Panc1 (cell line): ENCODE measurements around the gene IFT122. TPM values are rescaled to one million over a fixed set of nuclear protein-coding genes. Genes with fewer than 3 reads are reported as not detected.
A peak's percentile ranks its signal among the peaks of the same experiment; 100 is the strongest.

Experiments
- ATAC-seq: fragments of 200-7000 bp; cut with Tn5 transposase; 2 replicates; pipeline ENCODE4 v1.9.1; 2020; ENCODE audit warnings: mild to moderate bottlenecking, moderate library complexity
- BruUV-seq: library from RNA; stranded (reverse); fragments of 400-500 nt; replicated peaks from 2 replicates; lab custom pipeline; 2021; lab: Mats Ljungman, UMichigan
- CTCF ChIA-PET: fragments of 300-600 bp; sonication (Branson Sonifier 250); formaldehyde crosslinking; loops from one replicate; lab custom pipeline; 2022; ENCODE audit warnings: antibody characterized with exemption; lab: Charles Lee
- POLR2A ChIA-PET: fragments of 300-600 bp; sonication (Branson Sonifier 250); formaldehyde crosslinking; loops from one replicate; lab custom pipeline; 2022; ENCODE audit warnings: antibody characterized with exemption; lab: Charles Lee
- DNase-seq: peaks from one replicate; pipeline ENCODE4 v3.0.0-alpha.2; 2010; ENCODE audit warnings: low read depth, low spot score
- H3K27ac ChIP-seq: 2 replicates; pipeline ENCODE4 v1.5.1; 2011; ENCODE audit warnings: mild to moderate bottlenecking, low read length, inconsistent platforms
- H3K27me3 ChIP-seq: fragments of 200-500 bp; sonication (Bioruptor generic); 2 replicates; pipeline ENCODE4 v1.6.0; 2014; ENCODE audit warnings: low read length, inconsistent platforms; ENCODE audit not compliant: control insufficient read depth, insufficient read depth
- H3K36me3 ChIP-seq: fragments of 200-500 bp; sonication (Bioruptor generic); 2 replicates; pipeline ENCODE4 v1.5.1; 2014; ENCODE audit warnings: inconsistent platforms, mild to moderate bottlenecking, low read length, moderate library complexity; ENCODE audit not compliant: control insufficient read depth, insufficient read depth
- H3K4me1 ChIP-seq: 2 replicates; pipeline ENCODE4 v1.5.1; 2011; ENCODE audit warnings: inconsistent platforms, mild to moderate bottlenecking, low read length, moderate library complexity; ENCODE audit not compliant: control insufficient read depth, insufficient read depth
- H3K4me3 ChIP-seq, 2 experiments: 2 replicates each; pipeline ENCODE4 v1.5.1; 2011 to 2012; ENCODE audit warnings: low read depth in 2 of 2, low read length in 2 of 2, mild to moderate bottlenecking in 2 of 2, inconsistent platforms in 1 of 2, moderate library complexity in 1 of 2
- H3K9me3 ChIP-seq: fragments of 200-500 bp; sonication (Bioruptor generic); 2 replicates; pipeline ENCODE4 v1.5.1; 2014; ENCODE audit warnings: low read depth, mild to moderate bottlenecking, inconsistent platforms, low read length, moderate library complexity; ENCODE audit not compliant: control insufficient read depth, insufficient read depth
- CTCF ChIP-seq: fragments of 450-650 bp; IDR thresholded peaks from 2 replicates; pipeline ENCODE4 v1.5.1; 2017; ENCODE audit warnings: mild to moderate bottlenecking
- POLR2AphosphoS5 ChIP-seq: IDR thresholded peaks from 2 replicates; pipeline ENCODE4 v1.6.1; 2012; ENCODE audit warnings: mild to moderate bottlenecking, low read depth, low read length, moderate library complexity
- REST ChIP-seq, 2 experiments: IDR thresholded peaks; 2 replicates each; pipeline ENCODE4 v1.6.1; 2011 to 2012; ENCODE audit warnings: low read depth in 2 of 2, control low read depth in 1 of 2, low read length in 1 of 2, mild to moderate bottlenecking in 1 of 2, moderate library complexity in 1 of 2; ENCODE audit not compliant: insufficient read depth in 1 of 2
- SIN3A ChIP-seq: IDR thresholded peaks from 2 replicates; pipeline ENCODE4 v1.6.1; 2012; ENCODE audit warnings: low read depth, mild to moderate bottlenecking, low read length, moderate library complexity, borderline replicate concordance; ENCODE audit not compliant: insufficient read depth
- TCF7L2 ChIP-seq: IDR thresholded peaks from 2 replicates; pipeline ENCODE4 v1.6.1; 2011; ENCODE audit warnings: mild to moderate bottlenecking, low read depth, low read length, inconsistent platforms
- in situ Hi-C: cut with HindIII; loops from 2 replicates; pipeline ENCODE4 v1.10.0; 2016; ENCODE audit warnings: low sequenced_read_pairs, low pct_unique_long_range_greater_than_20kb
- intact Hi-C: fragments of 100-400 bp; cut with micrococcal nuclease; formaldehyde crosslinking; loops from one replicate; pipeline ENCODE4 v1.10.0; 2022; ENCODE audit not compliant: unreplicated experiment
- total RNA-seq: library from RNA; stranded (reverse); gene quantifications from one replicate; pipeline ENCODE4 v1.2.1, GENCODE V29; 2021; ENCODE audit not compliant: unreplicated experiment

Gene IFT122
- total RNA-seq, 1 experiment from 2014 or later = 52.4 TPM

- no peak overlapping the region for H3K27ac ChIP-seq
- POLR2A ChIA-PET = no interaction called here
- BruUV-seq = no TSS peak
- intact Hi-C loops (no loop called here), in situ Hi-C loops (no loop called here)
- DNase-seq (no peak), ATAC-seq (no peak)
- CTCF ChIA-PET = no interaction called here
- no peaks in the 10 kb centered on the region; the same call in 1 of the 2 replicates for H3K36me3 ChIP-seq
- no peaks in the 10 kb centered on the region for H3K27me3 ChIP-seq
- H3K9me3 ChIP-seq = no peaks in the 10 kb centered on the region
- peaks cover 4% of the 10 kb centered on the region; the same call in 1 of the 2 replicates for H3K4me1 ChIP-seq
- TF ChIP-seq TCF7L2 (no peak), POLR2AphosphoS5 (no peak), CTCF (no peak), SIN3A (no peak), REST (IDR thresholded peaks at IDR 0.05; ENCODE audit: insufficient read depth in 1 of 2, low read depth in 2 of 2, low read length in 1 of 2) (no peak)
- H3K4me3 ChIP-seq = no peak overlapping the region
Measured at GRCh38 chr3:129449279-129450115, 9.5 kb downstream of the IFT122 start.

GRCh38 chr3:129453732-129454131 lies 13.7 kb downstream of the IFT122 start:
- no peak for DNase-seq
- no peak overlapping the region for H3K4me3 ChIP-seq
- no peaks in the 10 kb centered on the region for H3K27me3 ChIP-seq
- H3K27ac ChIP-seq = no peak overlapping the region
- intact Hi-C loops (no loop called here), in situ Hi-C loops (no loop called here)
- TF ChIP-seq POLR2AphosphoS5 = no peak
- TF ChIP-seq TCF7L2 = no peak
- TF ChIP-seq REST (IDR thresholded peaks at IDR 0.05; ENCODE audit: insufficient read depth in 1 of 2, low read depth in 2 of 2, low read length in 1 of 2) = no peak
- TF ChIP-seq SIN3A = no peak
- no peak for TF ChIP-seq CTCF
- no peaks in the 10 kb centered on the region; the same call in 1 of the 2 replicates for H3K36me3 ChIP-seq
- CTCF ChIA-PET = no interaction called here
- ATAC-seq = no peak
- no peaks in the 10 kb centered on the region for H3K4me1 ChIP-seq
- POLR2A ChIA-PET = no interaction called here
- TSS peak; percentile 40 for BruUV-seq
- H3K9me3 ChIP-seq = no peaks in the 10 kb centered on the region
